GM06990 (cell line): ENCODE results near the gene COL9A3.

Experiments
- DNase-seq: peaks from one replicate; pipeline ENCODE4 v3.0.0-alpha.2; 2011; ENCODE audit not compliant: insufficient read length; ENCODE audit errors: extremely low read depth
- H3K27me3 ChIP-seq: replicated peaks from 2 replicates; pipeline ENCODE4 v1.6.0; 2011; ENCODE audit warnings: low read length; ENCODE audit not compliant: control insufficient read depth, insufficient read depth
- H3K36me3 ChIP-seq: 2 replicates; pipeline ENCODE4 v1.5.1; 2011; ENCODE audit warnings: low read length; ENCODE audit not compliant: control insufficient read depth, insufficient read depth
- H3K4me3 ChIP-seq: replicated peaks from 2 replicates; pipeline ENCODE4 v1.5.1; 2011; ENCODE audit warnings: low read depth, mild to moderate bottlenecking, control low read depth, low read length
- TF ChIP-seq, protein P1 (sequence below): IDR thresholded peaks from 2 replicates; pipeline ENCODE4 v1.5.1; 2011; ENCODE audit warnings: low read length, control low read depth, mild to moderate bottlenecking, inconsistent platforms; ENCODE audit not compliant: insufficient read depth, poor library complexity, severe bottlenecking

Gene COL9A3

DNA sequence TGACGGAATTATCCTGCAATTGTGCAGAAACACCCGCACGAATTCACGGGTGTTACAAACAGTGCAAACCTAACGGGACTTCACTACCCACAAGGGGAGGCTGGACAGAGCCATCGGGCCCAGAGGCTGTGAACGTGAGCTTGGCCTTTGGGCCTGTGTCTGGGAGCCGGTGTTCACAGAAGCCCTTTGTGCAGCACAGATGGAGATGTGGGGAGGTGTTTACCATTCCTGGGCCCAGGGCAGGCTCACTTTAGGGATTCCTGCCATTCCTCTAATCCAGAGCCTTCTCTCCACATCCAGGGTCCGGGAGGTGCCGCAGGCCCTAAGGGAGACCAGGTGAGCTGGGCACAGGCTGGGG, 15.0 kb downstream of the COL9A3 start:
- H3K4me3 ChIP-seq: no peak overlapping the region
- H3K36me3 ChIP-seq: no peaks in the 10 kb centered on the region
- DNase-seq: no peak
- TF ChIP-seq, protein P1, sequence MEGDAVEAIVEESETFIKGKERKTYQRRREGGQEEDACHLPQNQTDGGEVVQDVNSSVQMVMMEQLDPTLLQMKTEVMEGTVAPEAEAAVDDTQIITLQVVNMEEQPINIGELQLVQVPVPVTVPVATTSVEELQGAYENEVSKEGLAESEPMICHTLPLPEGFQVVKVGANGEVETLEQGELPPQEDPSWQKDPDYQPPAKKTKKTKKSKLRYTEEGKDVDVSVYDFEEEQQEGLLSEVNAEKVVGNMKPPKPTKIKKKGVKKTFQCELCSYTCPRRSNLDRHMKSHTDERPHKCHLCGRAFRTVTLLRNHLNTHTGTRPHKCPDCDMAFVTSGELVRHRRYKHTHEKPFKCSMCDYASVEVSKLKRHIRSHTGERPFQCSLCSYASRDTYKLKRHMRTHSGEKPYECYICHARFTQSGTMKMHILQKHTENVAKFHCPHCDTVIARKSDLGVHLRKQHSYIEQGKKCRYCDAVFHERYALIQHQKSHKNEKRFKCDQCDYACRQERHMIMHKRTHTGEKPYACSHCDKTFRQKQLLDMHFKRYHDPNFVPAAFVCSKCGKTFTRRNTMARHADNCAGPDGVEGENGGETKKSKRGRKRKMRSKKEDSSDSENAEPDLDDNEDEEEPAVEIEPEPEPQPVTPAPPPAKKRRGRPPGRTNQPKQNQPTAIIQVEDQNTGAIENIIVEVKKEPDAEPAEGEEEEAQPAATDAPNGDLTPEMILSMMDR: no peak
- no peaks in the 10 kb centered on the region for H3K27me3 ChIP-seq

DNA sequence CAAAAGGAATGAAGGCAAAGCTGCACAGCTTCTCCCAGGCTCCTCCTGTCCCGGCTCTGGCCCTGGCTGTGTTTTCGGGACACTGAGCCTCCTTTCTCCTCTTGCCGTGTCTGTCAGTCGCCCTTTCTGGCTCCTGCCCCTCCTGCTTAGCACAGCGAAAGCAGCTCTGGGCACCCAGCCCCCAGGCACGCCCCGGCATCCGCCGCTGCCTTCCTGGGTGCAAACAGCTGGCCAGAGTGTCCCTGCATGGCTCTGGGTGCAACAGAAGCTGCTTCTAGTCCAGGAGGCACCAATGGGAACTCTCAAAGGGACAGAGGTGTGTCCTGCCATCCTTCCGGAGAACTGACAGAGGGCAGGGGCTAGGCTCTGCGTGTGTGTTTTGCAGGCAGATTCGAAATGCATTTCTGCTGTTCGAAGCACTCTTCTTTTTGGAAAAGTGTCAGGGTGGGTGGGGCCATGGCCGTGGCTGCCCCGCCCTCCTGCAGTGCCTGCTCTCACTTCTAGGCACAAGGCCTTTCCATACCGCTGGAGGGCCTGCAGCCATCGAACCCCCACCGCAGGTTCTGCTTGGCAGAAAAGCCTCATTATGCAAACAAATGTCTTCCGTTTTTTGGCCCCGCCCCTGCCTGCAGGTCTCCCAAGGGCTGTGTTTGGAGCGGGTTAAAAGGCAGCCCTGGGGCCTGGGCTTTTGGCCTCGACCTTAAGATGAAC, 15.5 kb downstream of the COL9A3 start:
- Histone ChIP-seq H3K4me3 (no peak overlapping the region), H3K36me3 (no peaks in the 10 kb centered on the region), H3K27me3 (no peaks in the 10 kb centered on the region)
- TF ChIP-seq, protein P1: no peak
- peak; percentile 48 for DNase-seq

DNA sequence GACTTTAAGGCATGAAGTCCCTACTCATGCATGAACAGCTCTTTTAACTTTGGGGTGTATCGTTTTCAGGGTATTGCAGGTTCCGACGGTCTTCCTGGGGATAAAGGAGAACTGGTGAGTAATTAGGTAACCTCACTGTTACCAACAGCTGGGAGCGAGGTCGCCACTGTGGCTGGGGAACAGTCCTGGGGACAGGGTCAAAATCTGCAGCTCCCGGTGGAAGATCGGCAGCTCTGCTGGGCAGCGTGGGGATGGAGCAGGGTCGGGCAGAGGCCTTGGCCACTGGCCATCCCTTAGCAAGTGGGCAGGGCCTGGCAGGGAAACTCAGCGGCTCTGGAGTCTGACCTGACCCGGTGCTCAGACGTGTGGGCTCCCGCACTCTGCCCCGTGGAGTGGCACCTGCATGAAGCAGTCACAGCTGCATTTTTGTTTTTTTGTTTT, 16.1 kb downstream of the COL9A3 start:
- DNase-seq: peak; percentile 9
- H3K27me3 ChIP-seq: no peaks in the 10 kb centered on the region
- H3K36me3 ChIP-seq: no peaks in the 10 kb centered on the region
- no peak overlapping the region for H3K4me3 ChIP-seq
- TF ChIP-seq, protein P1: no peak

DNA sequence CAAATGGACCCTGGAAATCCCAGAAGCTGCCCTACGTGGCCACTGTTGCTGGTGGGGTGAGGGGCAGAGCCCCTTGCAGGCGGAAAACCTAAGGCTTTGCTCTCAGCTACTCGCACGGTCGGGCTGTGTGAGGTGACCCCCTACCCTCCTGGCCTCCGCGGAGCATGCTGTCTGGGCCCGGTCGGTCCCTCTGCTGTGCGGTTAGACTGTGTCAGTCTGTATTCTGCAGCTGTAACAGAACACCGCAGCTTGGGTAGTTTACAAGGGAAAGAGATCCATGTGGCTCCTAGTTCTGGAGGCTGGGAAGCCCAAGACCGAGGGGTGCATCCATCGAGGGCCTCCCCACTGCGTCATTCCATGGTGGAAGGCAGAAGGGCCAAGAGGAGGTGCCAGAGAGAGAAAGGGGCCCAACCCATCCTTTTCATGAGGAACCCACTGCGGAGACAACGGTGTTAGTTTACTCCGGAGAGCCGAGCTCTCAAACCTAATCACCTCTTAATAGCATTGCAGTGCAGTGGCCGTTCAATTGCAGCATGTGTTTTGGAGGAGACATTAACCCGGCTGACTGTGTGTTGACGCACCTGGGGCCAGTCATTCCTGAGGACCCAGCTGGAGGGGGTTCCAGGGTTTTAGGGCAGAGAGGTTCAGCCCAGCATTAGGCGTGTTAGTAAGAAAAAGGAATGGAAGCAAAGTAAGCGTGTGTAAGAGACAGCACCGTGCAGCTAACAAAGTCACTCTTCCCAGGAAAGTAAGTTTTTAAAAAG, 18.3 kb downstream of the COL9A3 start:
- DNase-seq: no peak
- Histone ChIP-seq H3K4me3 (no peak overlapping the region), H3K36me3 (no peaks in the 10 kb centered on the region), H3K27me3 (no peaks in the 10 kb centered on the region)
- TF ChIP-seq, protein P1: no peak

DNA sequence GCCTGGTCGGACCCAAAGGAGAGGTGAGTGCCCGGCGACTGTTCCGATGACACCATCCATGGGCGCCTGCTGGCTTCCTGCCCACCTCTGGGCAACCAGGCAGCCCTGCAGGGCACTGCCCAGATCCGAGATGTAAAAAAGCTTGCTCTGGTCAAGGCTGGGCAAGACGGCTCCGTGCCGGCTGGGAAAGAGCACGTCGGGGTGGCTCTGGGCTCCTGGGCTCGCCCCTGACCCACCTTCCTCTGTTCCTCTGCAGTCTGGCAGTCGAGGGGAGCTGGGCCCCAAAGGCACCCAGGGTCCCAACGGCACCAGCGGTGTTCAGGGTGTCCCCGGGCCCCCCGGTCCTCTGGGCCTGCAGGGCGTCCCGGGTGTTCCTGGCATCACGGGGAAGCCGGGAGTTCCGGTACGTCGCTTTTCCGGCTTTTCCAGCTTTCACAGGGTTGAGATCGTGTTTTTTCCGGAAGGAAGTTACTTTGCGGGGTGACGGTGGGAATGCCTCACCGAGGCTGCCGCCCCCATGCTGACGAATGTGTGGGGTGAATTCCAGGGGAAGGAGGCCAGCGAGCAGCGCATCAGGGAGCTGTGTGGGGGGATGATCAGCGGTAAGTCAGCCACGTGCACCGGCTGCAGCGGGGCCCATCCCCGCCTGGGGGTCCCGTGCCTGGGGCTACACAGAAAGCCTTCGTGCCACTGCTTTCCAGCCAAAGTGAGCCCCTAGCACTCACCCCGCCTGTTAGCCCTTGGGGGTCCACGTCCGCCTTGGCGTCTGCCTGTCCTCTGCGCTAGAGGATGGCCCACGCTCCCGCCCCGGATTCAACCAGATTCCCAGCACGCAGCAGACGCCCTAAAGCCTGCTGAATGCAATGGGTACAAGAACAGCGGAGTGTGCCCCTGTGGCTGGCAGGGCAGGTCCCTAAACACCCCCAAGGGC, 19.3 kb downstream of the COL9A3 start:
- H3K36me3 ChIP-seq: no peaks in the 10 kb centered on the region
- no peaks in the 10 kb centered on the region for H3K27me3 ChIP-seq
- TF ChIP-seq, protein P1: no peak
- no peak for DNase-seq
- no peak overlapping the region for H3K4me3 ChIP-seq
